Astrocyte (in vitro differentiated cells and primary cell): ENCODE measurements around the gene DUSP5. TPM values are rescaled to one million over a fixed set of nuclear protein-coding genes. Genes with fewer than 3 reads are reported as not detected.
A peak's percentile ranks its signal among the peaks of the same experiment; 100 is the strongest.

ENCODE experiments used
- DNase-seq: peaks from one replicate; pipeline ENCODE4 v3.0.0-alpha.2; 2010; ENCODE audit warnings: low read depth
- FAIRE-seq: peaks from 2 replicates; lab custom pipeline; 2011; peaks lifted over from hg19 to GRCh38; lab: Jason Lieb, UNC
- H2AFZ ChIP-seq: 2 replicates; pipeline ENCODE4 v1.6.0; 2012; ENCODE audit warnings: low read depth, low read length, inconsistent platforms
- H3K27ac ChIP-seq: 2 replicates; pipeline ENCODE4 v1.5.1; 2011; ENCODE audit warnings: low read depth, low read length, inconsistent platforms
- H3K27me3 ChIP-seq: 2 replicates; pipeline ENCODE4 v1.6.0; 2011; ENCODE audit warnings: low read length, inconsistent platforms; ENCODE audit not compliant: insufficient read depth
- H3K36me3 ChIP-seq: 2 replicates; pipeline ENCODE4 v1.5.1; 2011; ENCODE audit warnings: low read length, inconsistent platforms; ENCODE audit not compliant: insufficient read depth
- H3K4me1 ChIP-seq: 2 replicates; pipeline ENCODE4 v1.5.1; 2011; ENCODE audit warnings: low read length, inconsistent platforms; ENCODE audit not compliant: insufficient read depth
- H3K4me2 ChIP-seq: 2 replicates; pipeline ENCODE4 v1.6.0; 2012; ENCODE audit warnings: low read length, inconsistent platforms
- H3K4me3 ChIP-seq: 2 replicates; pipeline ENCODE4 v1.5.1; 2011; ENCODE audit warnings: low read depth, mild to moderate bottlenecking, low read length, inconsistent platforms; ENCODE audit not compliant: insufficient read depth
- H3K79me2 ChIP-seq: 2 replicates; pipeline ENCODE4 v1.6.0; 2012; ENCODE audit warnings: mild to moderate bottlenecking, low read length, inconsistent platforms; ENCODE audit not compliant: insufficient read depth
- H3K9ac ChIP-seq: 2 replicates; pipeline ENCODE4 v1.6.0; 2012; ENCODE audit warnings: mild to moderate bottlenecking, low read length, inconsistent platforms
- H3K9me3 ChIP-seq: 2 replicates; pipeline ENCODE4 v1.5.1; 2012; ENCODE audit warnings: low read depth, mild to moderate bottlenecking, low read length, inconsistent platforms; ENCODE audit not compliant: insufficient read depth
- H4K20me1 ChIP-seq: 2 replicates; pipeline ENCODE4 v1.6.0; 2012; ENCODE audit warnings: low read length, inconsistent platforms; ENCODE audit not compliant: insufficient read depth
- H3K27ac Mint-ChIP-seq: one replicate; pipeline ENCODE4 v1.8.0; 2021; ENCODE audit warnings: mild to moderate bottlenecking, mixed read lengths; ENCODE audit not compliant: unreplicated experiment
- H3K27me3 Mint-ChIP-seq: one replicate; pipeline ENCODE4 v1.8.0; 2021; ENCODE audit warnings: low read depth, mixed read lengths; ENCODE audit not compliant: unreplicated experiment
- H3K36me3 Mint-ChIP-seq: one replicate; pipeline ENCODE4 v1.8.0; 2021; ENCODE audit warnings: low read depth, mixed read lengths; ENCODE audit not compliant: unreplicated experiment
- H3K4me1 Mint-ChIP-seq: one replicate; pipeline ENCODE4 v1.8.0; 2021; ENCODE audit warnings: low read depth, mixed read lengths; ENCODE audit not compliant: unreplicated experiment
- H3K4me3 Mint-ChIP-seq: one replicate; pipeline ENCODE4 v1.8.0; 2021; ENCODE audit warnings: mild to moderate bottlenecking, moderate library complexity, mixed read lengths; ENCODE audit not compliant: unreplicated experiment
- H3K9me3 Mint-ChIP-seq: one replicate; pipeline ENCODE4 v1.8.0; 2021; ENCODE audit warnings: mild to moderate bottlenecking, mixed read lengths; ENCODE audit not compliant: unreplicated experiment
- CTCF ChIP-seq: IDR thresholded peaks from 2 replicates; pipeline ENCODE4 v1.5.1; 2011; ENCODE audit warnings: low read depth, mild to moderate bottlenecking, inconsistent platforms, low read length, moderate library complexity; ENCODE audit not compliant: insufficient read depth
- EZH2 ChIP-seq: IDR thresholded peaks from 2 replicates; pipeline ENCODE4 v1.6.1; 2012; ENCODE audit warnings: mild to moderate bottlenecking, low read length, inconsistent platforms; ENCODE audit not compliant: insufficient read depth
- total RNA-seq: library from RNA; stranded (reverse); gene quantifications from 2 replicates; pipeline ENCODE4 v1.2.1, GENCODE V29; 2021

Gene DUSP5
- total RNA-seq, 1 donor from 2014 or later: 36.4 TPM

- no peak overlapping the region for H3K27ac ChIP-seq
- peak overlapping the region; percentile 61 for H2AFZ ChIP-seq
- H3K4me3 ChIP-seq: no peak overlapping the region
These were observed 35.4 kb downstream of the DUSP5 start for GRCh38 chr10:110533149-110533548.

GRCh38 chr10:110534571-110534970 lies 36.9 kb downstream of the DUSP5 start:
- H3K36me3 Mint-ChIP-seq: no peaks in the 10 kb centered on the region
- H3K9ac ChIP-seq: no peak overlapping the region
- H3K4me2 ChIP-seq: no peak overlapping the region
- peak overlapping the region; percentile 62 for H3K27ac Mint-ChIP-seq
- H3K4me3 ChIP-seq: no peak overlapping the region
- DNase-seq: no peak
- H3K9me3 ChIP-seq: no peaks in the 10 kb centered on the region
- H3K4me3 Mint-ChIP-seq: no peak overlapping the region
- no peaks in the 10 kb centered on the region for H3K27me3 ChIP-seq
- H2AFZ ChIP-seq: no peak overlapping the region
- no peak overlapping the region for H3K27ac ChIP-seq
- H3K4me1 ChIP-seq: peaks cover 31% of the 10 kb centered on the region
- no peaks in the 10 kb centered on the region for H3K79me2 ChIP-seq
- no peak for FAIRE-seq
- H3K4me1 Mint-ChIP-seq: peaks cover 29% of the 10 kb centered on the region
- no peak for TF ChIP-seq CTCF
- TF ChIP-seq EZH2: no peak
- H3K9me3 Mint-ChIP-seq: no peaks in the 10 kb centered on the region
- no peaks in the 10 kb centered on the region for H4K20me1 ChIP-seq
- H3K27me3 Mint-ChIP-seq: no peaks in the 10 kb centered on the region
- H3K36me3 ChIP-seq: no peaks in the 10 kb centered on the region

More at GRCh38 chr10:110533149-110533548, 35.4 kb downstream of the DUSP5 start:
- no peak for TF ChIP-seq CTCF
- TF ChIP-seq EZH2: no peak
- H3K27me3 ChIP-seq: no peaks in the 10 kb centered on the region
- no peak for DNase-seq
- no peaks in the 10 kb centered on the region for H3K36me3 Mint-ChIP-seq
- no peak overlapping the region for H3K4me3 Mint-ChIP-seq
- H3K4me1 ChIP-seq: peaks cover 43% of the 10 kb centered on the region
- no peak overlapping the region for H3K9ac ChIP-seq
- peaks cover 43% of the 10 kb centered on the region for H3K4me1 Mint-ChIP-seq
- H3K9me3 Mint-ChIP-seq: no peaks in the 10 kb centered on the region
- H3K36me3 ChIP-seq: no peaks in the 10 kb centered on the region
- no peaks in the 10 kb centered on the region for H4K20me1 ChIP-seq
- no peaks in the 10 kb centered on the region for H3K79me2 ChIP-seq
- no peaks in the 10 kb centered on the region for H3K27me3 Mint-ChIP-seq
- FAIRE-seq: no peak
- no peaks in the 10 kb centered on the region for H3K9me3 ChIP-seq
- H3K4me2 ChIP-seq: no peak overlapping the region
- H3K27ac Mint-ChIP-seq: peak overlapping the region; percentile 84

- TF ChIP-seq CTCF: peak; percentile 17
- TF ChIP-seq EZH2: no peak
- Histone ChIP-seq H2AFZ (peak overlapping the region; percentile 22), H3K79me2 (no peaks in the 10 kb centered on the region), H3K9ac (peak overlapping the region; percentile 61), H3K27ac (peak overlapping the region; percentile 61), H3K4me3 (peak overlapping the region; percentile 36), H3K27me3 (no peaks in the 10 kb centered on the region), H3K4me1 (peaks cover 18% of the 10 kb centered on the region), H3K36me3 (no peaks in the 10 kb centered on the region), H3K9me3 (no peaks in the 10 kb centered on the region), H3K4me2 (peak overlapping the region; percentile 83), H4K20me1 (no peaks in the 10 kb centered on the region)
- peak; percentile 52 for FAIRE-seq
- H3K4me1 Mint-ChIP-seq: peaks cover 20% of the 10 kb centered on the region
- DNase-seq: peak; percentile 90
- H3K36me3 Mint-ChIP-seq: no peaks in the 10 kb centered on the region
- H3K27me3 Mint-ChIP-seq: no peaks in the 10 kb centered on the region
- H3K9me3 Mint-ChIP-seq: no peaks in the 10 kb centered on the region
- H3K4me3 Mint-ChIP-seq: no peak overlapping the region
- peak overlapping the region; percentile 78 for H3K27ac Mint-ChIP-seq
These were observed 38.5 kb downstream of the DUSP5 start for GRCh38 chr10:110535958-110536891.
